Measurements from ENCODE around the gene JSRP1.

- no peak for TF ChIP-seq CTCF (IDR thresholded peaks at IDR 0.05; ENCODE audit: insufficient read depth, low read length)
- TF ChIP-seq REST (IDR thresholded peaks at IDR 0.05; ENCODE audit: insufficient replicate concordance, low read depth): no peak
- TF ChIP-seq POLR2AphosphoS5 (IDR thresholded peaks at IDR 0.05; ENCODE audit: low read depth): no peak
- TF ChIP-seq SPI1 (IDR thresholded peaks at IDR 0.05; ENCODE audit: borderline replicate concordance, low read depth): no peak
These were observed 20.3 kb upstream of the JSRP1 start for GRCh38 chr19:2276429-2276986.
